Left renal pelvis (tissue), 4 donors: Measurements from ENCODE around the gene BCL2A1. TPM values are rescaled to one million over a fixed set of nuclear protein-coding genes. Genes with fewer than 3 reads are reported as not detected.

Experiments
- DNase-seq, 4 donors: peaks; one replicate each; pipeline ENCODE4 v3.0.0-alpha.2; 2013; ENCODE audit warnings: low read depth in 4 of 4, low spot score in 3 of 4
- polyA plus RNA-seq, 4 donors: library from polyadenylated mRNA; unstranded; fragments of 120-200 nt; gene quantifications; one replicate each; pipeline ENCODE4 v1.2.1, GENCODE V29; 2013; ENCODE audit not compliant: insufficient read length in 4 of 4

The BCL2A1 gene
- polyA plus RNA-seq, 4 donors = 0.21 to 6.3 (median 0.23) TPM; not detected in 1

- DNase-seq = no peak
These were observed 19.4 kb upstream of the BCL2A1 start for GRCh38 chr15:79990280-79990996.

- no peak for DNase-seq
These were observed 18.7 kb upstream of the BCL2A1 start for GRCh38 chr15:79989682-79990081.

- DNase-seq = no peak
These were observed 18.2 kb upstream of the BCL2A1 start for GRCh38 chr15:79989183-79989582.

GRCh38 chr15:79988448-79989117 lies 17.6 kb upstream of the BCL2A1 start:
- no peak for DNase-seq

GRCh38 chr15:79987969-79988368 lies 17.0 kb upstream of the BCL2A1 start:
- no peak for DNase-seq

DNA sequence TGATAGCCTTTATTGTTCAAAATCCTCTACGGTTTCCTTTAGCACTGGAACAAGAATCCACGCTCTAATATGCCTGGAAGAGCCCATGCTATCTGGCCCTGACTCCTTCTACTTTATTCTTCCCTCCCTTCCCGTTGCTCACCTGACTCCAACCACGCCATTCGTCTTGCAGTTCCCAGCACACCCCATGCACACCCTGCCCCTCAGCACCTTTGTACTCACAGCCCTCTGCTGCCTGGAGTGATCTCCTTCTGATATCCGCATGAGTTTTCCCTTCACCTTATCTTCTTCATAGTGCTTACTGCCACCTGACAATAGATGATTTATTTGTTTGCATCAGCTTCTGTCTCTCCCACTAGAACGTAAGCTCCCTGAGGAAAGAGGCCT lies 16.6 kb upstream of the BCL2A1 start:
- no peak for DNase-seq

DNA sequence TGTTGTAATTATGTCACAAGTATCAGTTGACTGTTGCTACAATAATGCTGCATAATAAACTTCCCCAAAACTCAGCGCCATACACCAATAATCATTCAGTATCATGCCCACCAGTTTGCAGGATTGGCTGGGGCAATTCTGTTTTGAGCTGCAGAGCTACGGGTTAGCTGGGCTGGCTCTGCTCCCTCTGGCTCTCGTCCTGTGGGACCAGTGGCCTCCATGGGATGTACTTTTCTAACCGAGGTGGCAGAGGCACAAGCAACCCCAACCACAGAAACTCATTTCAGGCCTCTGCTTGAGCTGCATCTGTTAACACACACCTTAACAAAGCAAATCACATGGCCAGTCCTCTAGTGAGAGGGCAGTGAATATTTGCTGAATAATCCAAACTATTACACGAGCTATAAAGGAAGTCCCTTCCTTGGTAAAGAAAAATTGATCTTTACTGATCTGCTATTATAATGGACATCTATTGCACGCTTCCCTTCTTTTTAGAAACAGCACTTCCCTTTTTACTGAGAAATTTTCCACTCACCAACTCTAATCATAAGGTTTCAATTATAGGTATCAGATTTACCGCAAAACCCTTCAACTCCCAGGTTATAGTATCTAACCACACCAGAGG lies 10.9 kb upstream of the BCL2A1 start:
- no peak for DNase-seq

DNA sequence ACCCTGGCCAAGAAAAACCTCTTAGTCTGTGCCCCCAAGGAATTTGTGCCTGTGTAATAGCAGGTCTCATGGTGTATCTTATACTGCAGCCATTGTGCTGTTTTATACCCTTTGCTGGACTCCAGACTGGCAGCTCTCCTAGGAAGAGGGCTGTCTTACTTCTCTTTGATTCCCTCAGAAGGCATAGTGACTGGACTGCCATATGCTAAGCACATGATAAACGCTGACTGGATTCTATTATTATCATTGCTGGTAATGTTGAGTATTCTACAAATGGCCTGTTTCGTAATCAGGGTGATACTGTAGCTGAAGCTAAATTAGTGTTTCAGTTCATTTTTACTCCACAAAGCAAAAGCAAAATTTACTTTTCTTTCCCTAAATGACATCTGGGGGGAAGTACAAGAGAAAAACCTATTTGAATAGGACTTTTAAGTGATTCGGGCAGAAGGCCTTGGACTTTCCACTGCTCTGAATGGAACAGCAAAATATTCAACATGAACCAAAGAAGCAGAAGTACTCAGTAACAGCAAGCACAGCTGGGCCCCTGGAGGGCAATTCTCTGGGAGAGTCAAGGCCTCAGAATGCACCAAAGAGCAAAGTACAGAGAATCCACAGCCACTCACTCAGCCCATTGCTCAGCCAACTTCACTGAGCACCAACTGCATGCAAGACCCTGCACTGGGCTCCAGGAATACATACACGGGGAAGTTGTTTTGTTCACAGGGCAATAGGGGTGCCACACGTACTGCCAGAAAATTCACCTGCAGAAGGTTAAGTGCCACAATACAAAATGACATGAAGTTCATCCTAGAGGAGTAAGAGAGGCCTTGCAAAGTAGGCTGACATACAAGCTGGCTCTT lies 7.9 kb upstream of the BCL2A1 start:
- no peak for DNase-seq

GRCh38 chr15:79978260-79978654 lies 7.3 kb upstream of the BCL2A1 start:
- no peak for DNase-seq

GRCh38 chr15:79977431-79978054 lies 6.5 kb upstream of the BCL2A1 start:
- DNase-seq = no peak

- no peak for DNase-seq
These were observed 2.6 kb upstream of the BCL2A1 start for GRCh38 chr15:79973456-79974195.

GRCh38 chr15:79972863-79973262 lies 1.9 kb upstream of the BCL2A1 start:
- no peak for DNase-seq

DNA sequence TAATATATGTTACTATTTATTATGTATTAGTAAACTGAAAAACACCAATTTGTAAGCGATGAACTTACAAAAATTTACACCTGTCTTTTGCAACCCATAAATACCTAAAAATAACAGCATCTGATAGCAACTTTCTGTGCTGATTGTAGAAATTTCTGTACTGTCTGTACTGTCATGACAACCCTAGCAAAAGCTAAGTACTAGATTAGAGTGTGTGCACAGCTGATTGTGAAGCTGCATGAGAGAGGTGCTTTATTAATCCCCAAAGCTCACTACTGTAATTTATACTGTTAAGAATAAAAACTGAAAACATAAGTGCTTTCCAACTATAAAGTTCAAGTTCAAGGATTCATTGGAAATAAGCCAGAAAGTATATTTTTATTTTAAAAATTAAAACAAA lies 815 bp downstream of the BCL2A1 start:
- DNase-seq = no peak

- DNase-seq = no peak
These were observed 1.9 kb downstream of the BCL2A1 start for GRCh38 chr15:79969146-79969545.

DNA sequence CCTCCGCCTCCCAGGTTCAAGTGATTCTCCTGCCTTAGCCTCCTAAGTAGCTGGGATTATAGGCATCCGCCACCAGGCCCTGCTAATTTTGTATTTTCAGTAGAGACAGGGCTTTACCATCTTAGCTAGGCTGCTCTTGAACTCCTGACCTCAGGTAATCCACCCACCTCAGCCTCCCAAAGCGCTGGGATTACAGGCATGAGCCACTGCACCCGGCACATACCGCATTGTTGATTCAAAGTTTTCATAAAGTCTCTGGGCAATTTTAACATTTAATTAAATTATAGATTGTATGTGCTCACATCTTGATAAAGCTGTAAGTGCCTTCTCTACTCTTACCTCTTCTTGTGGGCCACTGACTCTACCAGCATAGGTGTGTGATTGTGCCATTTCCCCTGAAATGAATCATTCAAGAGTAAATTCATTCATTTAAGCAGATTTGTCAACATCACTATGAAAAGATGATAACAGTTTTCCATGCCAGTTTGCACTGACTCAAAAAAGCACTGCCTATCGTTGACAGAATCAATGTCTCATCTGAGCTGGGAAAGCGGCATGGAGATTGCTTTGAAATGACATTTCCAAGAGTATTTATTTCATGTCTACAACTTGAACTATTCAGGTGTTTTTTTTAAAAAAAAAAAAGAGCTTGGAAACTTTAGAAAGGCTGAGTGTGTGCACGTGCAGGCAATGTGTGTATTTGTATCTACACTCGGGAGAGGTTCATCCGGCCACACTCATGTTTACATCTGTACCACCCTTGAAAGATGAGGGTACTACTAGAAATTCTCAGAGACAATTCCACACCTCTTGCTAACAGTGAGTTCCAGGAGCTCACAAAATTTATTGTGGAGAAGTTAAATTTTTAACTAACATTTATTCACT lies 3.5 kb downstream of the BCL2A1 start:
- no peak for DNase-seq

- DNase-seq = no peak
These were observed 4.2 kb downstream of the BCL2A1 start for GRCh38 chr15:79966634-79967297.

- DNase-seq = no peak
These were observed 5.0 kb downstream of the BCL2A1 start for GRCh38 chr15:79965846-79966630.
